Gastroesophageal sphincter (tissue), 3 donors: ENCODE measurements around the gene ADGB.

ENCODE experiments used
- POLR2A ChIP-seq, 2 donors: fragments of 450-650 bp; IDR thresholded peaks; one replicate each; pipeline ENCODE4 v1.6.1; 2017; ENCODE audit warnings: antibody characterized with exemption in 2 of 2, mild to moderate bottlenecking in 2 of 2, moderate library complexity in 1 of 2
- TF ChIP-seq, protein P1 (sequence below), 4 experiments: fragments of 200-600 bp in 2 of 4; fragments of 450-650 bp in 2 of 4; sonication (generic) in 1 of 4; IDR thresholded peaks; one replicate each; pipeline ENCODE4 v1.5.1; 2017 to 2019; ENCODE audit warnings: antibody characterized with exemption in 4 of 4, mild to moderate bottlenecking in 2 of 4, moderate library complexity in 2 of 4

DNA sequence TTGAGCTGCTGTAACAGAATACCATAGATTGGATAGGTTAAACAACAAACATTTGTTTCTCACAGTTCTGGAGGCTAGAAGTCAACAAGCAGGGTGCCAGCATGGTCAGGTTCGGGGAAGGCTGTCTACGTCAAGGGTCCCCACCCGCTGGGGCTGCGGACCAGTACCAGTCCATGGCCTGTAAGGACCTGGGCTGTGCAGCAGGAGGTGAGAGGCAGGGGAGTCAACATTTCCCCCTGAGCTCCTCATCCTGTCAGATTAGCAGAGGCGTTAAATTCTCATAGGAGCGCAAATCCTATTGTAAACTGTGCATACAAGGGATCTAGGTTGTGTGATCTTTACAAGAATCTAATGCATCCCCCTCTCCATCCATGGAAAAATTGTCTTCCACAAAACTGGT, 3.8 kb downstream of the ADGB start:
- TF ChIP-seq, protein P1, sequence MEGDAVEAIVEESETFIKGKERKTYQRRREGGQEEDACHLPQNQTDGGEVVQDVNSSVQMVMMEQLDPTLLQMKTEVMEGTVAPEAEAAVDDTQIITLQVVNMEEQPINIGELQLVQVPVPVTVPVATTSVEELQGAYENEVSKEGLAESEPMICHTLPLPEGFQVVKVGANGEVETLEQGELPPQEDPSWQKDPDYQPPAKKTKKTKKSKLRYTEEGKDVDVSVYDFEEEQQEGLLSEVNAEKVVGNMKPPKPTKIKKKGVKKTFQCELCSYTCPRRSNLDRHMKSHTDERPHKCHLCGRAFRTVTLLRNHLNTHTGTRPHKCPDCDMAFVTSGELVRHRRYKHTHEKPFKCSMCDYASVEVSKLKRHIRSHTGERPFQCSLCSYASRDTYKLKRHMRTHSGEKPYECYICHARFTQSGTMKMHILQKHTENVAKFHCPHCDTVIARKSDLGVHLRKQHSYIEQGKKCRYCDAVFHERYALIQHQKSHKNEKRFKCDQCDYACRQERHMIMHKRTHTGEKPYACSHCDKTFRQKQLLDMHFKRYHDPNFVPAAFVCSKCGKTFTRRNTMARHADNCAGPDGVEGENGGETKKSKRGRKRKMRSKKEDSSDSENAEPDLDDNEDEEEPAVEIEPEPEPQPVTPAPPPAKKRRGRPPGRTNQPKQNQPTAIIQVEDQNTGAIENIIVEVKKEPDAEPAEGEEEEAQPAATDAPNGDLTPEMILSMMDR (IDR thresholded peaks at IDR 0.05) = no peak
- TF ChIP-seq POLR2A (IDR thresholded peaks at IDR 0.05) = no peak
